Left renal pelvis (tissue), 4 donors: ENCODE data around the gene DPF1. TPM values are rescaled to one million over a fixed set of nuclear protein-coding genes. Genes with fewer than 3 reads are reported as not detected.

Experiments
- DNase-seq, 4 donors: peaks; one replicate each; pipeline ENCODE4 v3.0.0-alpha.2; 2013; ENCODE audit warnings: low read depth in 4 of 4, low spot score in 3 of 4
- polyA plus RNA-seq, 4 donors: library from polyadenylated mRNA; unstranded; fragments of 120-200 nt; gene quantifications; one replicate each; pipeline ENCODE4 v1.2.1, GENCODE V29; 2013; ENCODE audit not compliant: insufficient read length in 4 of 4

The DPF1 gene
- polyA plus RNA-seq, 4 donors: 1.6 to 3.3 (median 1.7) TPM

DNA sequence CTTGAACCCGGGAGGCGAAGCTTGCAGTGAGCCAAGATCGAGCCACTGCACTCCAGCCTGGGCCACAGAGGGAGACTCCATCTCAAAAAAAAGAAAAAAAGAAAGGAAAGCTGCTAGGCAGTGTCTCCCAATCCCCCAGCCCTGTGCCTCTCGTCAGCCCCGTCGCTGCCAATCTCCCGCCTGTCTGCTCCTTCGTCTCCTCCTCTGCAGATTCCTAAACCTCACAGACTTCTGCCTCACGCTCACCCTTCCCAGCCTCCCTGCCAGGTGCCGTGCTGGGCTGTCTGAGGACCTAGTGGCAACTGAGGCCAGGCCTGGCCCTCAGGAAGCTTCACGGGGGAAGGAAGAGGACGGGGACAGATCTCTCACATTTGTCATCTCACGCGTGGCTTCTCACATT is 21.5 kb downstream of the DPF1 start:
- DNase-seq: no peak

DNA sequence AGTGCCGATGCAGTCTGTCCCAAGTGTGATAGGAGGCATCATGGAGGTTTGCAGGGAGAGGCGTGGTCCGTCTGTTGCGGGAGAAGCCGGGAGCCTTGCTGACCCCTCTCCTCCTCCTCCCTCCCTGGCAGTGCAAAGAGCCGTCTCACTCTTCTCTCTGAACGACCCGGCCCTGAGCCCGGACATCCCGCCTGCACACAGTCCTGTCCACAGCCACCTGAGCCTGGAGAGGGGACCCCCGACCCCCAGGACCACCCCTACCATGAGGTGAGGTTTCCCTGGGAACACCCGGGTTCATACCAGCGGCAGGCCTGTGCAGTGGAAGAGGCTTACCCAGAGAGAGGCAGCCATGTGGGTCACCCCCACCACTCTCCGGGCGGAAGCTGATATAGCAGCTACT is 22.3 kb downstream of the DPF1 start:
- no peak for DNase-seq

DNA sequence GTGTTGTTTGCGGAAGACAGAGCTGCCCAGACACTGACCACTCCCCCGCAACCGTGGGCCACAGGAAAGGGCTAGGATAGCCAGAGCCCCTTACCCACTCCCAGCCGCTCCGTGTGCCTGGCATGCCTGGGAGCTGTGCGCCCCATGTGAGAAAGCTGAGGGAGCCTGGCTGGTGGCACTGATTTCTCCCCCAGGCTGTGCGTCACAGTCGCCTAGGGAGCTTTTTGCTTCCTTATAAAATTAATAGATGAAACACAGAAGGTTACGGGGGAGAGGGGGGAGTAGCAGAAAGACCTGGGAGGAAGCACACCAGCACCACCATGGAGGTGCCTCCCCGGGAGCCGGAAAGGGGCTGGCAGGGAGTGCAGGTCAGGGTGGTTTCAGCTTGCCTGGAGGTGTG is 24.7 kb downstream of the DPF1 start:
- no peak for DNase-seq

DNA sequence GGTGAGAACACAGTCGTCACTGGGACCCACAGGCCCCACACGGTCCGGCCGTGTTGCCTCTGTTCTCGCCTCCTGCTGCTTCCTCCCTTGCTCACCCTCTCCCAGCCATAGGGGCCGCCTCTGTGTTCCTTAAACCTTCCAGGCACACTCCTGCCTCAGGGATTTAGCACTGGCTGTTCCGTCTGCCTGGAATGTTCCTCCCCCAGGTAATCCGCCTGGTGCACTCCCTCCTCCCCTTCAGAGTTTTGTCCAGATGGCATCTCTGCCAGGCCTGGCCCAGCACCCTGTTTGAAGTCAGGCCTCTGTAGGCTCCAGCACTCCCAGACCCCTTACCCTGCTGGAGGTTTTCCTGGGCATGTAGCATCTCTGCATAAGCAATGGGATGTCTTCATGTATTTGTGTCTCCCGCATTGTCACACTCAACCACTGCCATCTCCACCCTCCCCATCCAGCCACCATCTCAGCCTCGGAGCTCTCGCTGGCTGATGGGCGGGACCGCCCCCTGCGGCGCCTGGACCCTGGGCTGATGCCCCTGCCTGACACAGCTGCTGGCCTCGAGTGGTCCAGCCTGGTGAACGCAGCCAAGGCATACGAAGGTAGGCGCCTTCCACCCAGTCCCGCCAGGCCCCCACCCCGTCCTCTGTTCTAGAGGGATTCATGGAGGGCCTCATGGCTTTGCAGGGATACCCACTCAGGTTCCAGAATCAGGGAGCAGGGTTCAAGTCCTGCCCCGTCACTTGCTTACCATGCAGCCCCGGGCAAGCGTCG is 25.9 kb downstream of the DPF1 start:
- DNase-seq: no peak

DNA sequence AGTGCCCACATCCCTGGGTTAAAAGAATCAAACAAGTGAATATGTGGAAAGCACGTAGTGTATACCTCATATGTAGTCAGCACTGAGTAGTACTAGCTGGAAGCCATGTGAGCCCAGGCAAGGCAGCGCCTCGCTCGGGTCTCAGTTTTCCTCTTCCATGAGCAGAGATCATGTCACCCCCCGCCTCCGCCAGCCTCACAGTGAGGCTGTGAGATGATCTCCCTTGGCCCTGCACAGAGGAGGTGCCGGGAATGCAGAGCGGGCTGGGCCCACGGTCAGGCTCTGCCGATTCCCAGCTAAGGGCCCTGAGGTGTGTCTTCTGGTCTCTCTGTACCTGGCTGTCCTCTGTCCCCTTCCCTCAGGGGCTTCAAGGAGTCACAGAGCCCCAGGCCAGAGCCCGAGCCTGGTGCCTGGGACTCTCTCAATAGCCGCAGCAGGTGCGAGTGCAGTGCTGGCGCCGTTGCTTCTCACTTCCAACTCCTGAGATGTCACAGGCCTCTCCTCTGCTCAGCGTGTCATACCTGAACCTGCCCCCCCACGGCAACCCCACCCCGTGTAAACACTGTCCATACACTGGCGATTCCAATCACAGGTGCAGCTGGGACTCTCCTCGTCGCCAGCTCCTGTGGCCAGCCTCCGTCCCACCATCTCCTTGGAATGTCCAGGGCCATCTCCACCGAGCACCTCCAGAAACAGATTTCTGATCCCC is 26.9 kb downstream of the DPF1 start:
- no peak for DNase-seq

DNA sequence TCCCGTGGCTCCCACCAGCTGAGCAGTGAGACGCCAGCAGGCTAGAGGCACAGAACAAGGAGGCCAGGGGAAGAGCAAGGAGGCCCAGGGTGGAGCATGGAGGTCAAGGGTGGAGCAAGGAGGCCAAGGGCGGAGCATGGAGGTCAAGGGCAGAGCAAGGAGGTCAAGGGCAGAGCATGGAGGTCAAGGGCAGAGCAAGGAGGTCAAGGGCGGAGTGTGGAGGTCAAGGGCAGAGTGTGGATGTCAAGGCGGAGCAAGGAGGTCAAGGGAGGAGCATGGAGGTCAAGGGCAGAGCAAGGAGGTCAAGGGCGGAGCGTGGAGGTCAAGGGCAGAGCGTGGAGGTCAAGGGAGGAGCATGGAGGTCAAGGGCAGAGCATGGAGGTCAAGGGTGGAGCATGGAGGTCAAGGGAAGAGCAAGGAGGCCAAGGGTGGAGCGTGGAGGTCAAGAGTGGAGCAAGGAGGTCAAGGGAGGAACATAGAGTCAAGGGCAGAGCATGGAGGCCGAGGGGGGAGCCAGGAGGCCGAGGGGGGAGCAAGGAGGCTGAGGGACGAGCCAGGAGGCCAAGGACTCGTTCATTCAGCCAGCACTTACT is 27.7 kb downstream of the DPF1 start:
- DNase-seq: no peak

DNA sequence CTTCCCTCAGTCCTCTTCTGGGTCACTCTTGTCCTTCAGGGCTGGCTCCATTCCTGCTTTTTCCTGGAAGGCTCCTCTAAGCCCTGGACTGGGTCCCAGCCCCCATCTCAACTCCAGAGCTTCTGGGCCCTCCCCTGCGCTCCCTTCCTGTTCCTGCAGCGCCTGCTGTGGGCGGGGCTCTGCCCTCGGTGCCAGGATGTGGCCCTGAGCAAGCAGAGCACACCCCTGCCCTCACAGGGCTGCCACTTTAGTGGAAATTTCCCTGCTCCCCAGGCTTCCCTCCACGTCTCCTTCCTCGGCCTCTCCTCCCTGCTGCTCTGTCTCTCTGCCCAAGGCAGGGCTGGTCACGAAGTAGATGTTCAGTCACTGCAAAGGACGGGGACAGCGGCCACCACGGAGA is 28.8 kb downstream of the DPF1 start:
- DNase-seq: no peak

DNA sequence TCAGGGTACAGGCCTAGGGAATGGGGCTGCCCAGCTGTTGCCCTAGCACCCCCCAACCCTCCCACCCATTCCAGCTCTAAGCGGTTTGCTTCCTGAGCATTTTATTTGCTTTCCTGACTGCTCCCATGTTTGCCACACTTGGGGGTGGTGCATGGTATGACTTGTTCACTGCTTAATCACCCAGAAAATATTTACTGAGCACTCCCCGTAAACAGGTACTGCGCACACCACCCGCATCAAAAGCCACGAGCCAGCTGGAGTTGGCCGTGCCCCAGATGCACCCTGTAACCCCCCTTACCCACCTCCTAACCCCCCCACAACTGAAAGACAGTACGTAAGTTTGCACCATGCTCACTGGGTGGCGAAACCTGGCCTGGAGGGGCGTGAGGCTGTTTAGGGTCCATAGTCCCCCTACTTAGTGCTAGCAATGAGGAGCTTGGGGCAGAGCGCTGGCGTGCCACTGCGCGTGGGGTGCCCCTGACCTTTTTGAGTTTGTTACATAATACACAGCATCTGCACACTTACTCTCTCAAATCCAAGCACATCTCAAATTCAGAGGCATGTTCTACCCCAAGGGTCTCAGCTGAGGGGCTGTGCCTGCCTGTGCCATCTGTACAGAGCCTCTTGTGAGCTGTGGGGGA is 29.8 kb downstream of the DPF1 start:
- no peak for DNase-seq

DNA sequence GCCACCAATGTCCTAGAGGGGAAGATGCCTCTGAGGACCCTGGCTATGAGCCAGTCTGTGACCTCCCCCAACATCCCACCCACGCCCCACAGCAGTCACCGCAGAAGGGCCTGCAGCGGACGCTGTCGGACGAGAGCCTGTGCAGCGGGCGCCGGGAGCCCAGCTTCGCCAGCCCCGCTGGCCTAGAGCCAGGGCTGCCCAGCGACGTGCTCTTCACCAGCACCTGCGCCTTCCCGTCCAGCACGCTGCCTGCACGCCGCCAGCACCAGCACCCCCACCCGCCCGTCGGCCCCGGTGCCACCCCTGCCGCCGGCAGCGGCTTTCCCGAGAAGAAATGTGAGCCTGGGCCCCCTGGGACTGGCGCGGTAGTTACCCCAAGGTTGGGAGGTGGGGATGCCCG is 30.6 kb downstream of the DPF1 start:
- DNase-seq: no peak

DNA sequence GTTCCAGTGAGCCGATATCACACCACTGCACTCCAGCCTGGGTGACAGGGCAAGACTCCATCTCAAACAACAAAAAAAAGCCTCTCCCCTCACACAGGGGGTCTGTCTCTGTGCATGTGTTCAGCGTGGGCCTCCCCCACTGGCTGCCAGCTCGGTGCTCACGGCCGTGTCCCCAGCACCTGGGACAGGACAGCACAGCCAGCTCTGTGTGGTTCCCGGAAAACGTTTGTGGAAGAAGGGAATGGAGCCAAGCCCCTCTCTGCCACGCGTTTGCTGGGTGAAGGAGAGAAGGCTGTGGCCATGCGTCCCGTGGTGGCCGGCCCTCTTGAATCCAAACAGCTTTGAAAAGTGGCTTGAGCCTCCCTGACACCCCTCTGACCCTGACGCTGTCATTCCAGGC is 32.3 kb downstream of the DPF1 start:
- DNase-seq: no peak

DNA sequence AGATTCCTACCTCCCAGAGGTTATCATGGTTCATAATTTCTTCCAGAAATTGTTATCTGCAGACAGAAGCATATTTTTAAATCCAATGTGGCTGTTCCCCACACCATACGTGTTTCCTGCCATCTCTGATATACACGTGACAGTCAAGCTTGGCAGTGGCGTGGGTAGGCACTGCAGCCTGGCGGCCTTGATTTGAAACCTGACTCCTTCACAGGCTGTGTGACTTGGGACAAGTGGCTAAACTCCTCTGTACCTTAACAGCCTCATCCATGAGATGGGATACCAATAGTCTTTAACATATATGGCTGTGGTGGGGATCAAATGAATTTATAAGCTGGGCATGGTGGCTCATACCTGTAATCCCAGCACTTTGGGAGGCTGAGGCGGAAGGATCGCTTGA is 33.2 kb downstream of the DPF1 start:
- no peak for DNase-seq

DNA sequence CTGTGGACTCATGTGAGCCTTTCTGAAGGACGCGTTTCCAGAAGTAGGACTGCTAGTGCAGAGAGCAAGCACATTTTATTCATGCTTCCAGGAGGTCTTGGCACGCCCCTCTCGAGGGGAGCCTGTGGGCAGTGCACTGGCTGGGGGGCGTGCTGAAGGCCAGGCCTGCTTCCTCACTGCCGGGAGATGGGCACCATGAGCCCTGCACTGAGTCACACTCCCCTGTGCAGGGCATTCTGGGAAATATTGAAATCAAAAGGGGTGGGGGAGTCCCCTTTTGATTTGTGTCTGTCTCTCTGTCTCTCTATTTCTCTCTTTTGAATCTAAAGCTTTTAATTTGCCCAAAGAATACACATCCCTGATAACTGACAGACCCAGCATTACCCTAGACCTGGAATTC is 34.0 kb downstream of the DPF1 start:
- DNase-seq: no peak

DNA sequence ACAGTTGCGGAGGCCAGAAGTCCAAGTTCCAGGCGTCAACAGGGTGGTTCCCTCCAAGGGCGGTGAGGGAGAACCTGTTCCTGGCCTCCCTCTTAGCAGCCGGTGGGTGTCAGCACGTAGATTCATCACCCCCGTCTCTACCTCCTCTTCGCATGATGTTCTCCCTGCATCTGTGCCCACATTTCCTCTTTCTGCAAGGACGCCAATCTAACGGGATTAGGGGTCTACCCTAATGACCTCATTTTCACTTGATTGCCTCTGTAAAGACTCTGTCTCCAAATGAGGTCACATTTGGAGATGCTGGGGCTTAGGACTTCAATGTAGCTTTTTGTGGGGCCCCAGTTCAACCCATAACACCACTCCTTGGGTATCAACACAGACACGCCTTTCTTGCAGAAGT is 38.5 kb downstream of the DPF1 start:
- DNase-seq: no peak

DNA sequence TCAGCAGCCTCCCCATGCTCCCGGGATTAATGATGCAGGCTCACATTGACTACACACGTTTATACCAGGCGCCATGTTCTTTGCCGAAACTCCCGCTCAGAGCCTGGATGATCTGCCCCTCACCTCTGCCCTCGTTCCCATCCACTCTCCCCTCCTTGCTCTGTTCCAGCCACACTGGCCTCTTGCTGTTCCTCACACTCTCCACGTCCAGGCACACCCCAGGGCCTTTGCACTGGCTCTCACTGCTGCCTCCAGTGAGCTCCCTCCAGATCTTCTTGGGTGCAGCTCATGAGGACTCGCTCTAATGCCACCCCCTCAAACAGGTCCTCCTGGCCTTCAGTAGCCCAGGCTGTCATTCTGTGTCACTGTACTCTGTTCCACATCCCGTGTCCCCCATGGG is 39.2 kb downstream of the DPF1 start:
- no peak for DNase-seq

DNA sequence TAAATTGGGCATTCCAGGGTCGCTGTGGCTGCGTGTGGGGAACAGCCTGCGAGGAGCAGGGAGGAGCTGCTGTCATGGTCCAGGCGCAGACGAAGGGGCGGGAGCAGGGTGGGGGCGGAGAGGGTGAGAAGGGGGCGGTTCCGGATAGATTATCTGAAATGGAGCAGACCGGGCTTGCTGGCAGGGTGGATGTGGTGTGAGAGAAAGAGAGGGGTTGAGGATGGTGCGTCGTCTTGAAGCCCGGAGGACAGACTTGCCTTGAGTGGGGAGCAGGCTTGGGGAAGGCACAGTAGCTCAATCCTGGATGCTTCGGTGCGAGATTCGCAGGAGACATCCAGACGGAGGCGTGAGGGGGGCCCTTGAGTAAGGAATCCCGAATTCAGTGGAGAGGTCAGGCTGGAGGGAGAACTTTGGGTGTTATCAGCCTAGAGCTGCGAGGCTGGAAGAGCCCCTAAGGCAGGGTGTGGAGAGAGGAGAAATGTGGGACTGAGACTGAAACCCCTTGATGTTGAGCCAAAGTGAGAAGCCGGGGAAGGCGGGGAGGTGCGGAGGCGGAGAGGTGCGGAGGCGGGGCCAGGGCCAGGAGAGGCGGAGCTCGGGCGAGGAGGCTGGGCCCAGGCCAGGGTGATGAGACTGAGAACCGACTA is 40.6 kb downstream of the DPF1 start:
- peak in 1 of 4 donors; percentile 4 for DNase-seq

DNA sequence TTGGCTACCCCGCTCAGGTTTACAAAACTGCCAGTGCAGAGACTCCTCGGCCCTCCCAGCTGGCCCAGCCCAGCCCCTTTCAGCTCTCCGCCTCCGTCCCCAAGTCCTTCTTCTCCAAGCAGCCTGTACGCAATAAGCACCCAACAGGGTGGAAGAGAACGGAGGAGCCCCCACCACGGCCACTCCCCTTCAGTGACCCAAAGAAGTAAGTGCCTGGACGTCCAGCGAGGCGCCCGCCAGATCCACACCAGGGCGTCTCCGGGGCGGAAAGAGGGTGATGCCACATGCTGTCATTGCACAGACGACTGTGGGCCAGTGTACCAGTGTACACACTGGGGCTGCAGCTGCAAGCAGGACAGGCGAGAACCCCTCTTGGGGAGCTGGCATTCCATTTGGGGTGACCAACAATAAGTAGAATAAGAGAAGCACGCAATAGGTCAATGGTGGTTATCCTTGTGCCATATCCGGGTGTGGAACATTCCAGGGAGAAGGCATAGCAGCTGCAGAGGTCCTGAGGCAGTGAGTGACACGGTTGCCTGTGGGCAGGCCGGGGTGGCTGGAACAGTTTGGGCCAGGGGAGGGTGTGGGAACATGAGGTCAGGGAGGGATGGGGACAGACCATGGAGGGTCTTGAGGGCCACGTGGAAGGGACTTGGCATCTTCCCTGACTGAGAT is 41.3 kb downstream of the DPF1 start:
- DNase-seq: no peak

DNA sequence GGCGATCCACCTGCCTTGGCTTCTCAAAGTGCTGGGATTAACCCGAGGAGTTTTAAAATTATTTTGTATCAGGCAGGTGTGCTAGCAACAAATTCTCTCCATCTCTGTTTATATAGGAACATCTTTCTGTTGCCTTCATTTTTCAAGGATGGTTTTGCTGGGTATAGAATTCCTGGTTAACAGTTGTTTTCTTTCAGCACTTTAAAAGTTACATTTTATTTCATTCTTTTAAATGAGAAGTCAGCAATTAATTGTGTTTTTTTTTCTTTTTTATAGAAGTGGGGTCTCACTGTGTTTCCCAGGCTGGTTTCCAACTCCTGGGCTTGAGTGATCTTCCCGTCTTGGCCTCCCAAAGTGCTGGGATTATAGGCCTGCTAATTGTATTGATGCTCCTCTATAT is 44.0 kb downstream of the DPF1 start:
- no peak for DNase-seq

DNA sequence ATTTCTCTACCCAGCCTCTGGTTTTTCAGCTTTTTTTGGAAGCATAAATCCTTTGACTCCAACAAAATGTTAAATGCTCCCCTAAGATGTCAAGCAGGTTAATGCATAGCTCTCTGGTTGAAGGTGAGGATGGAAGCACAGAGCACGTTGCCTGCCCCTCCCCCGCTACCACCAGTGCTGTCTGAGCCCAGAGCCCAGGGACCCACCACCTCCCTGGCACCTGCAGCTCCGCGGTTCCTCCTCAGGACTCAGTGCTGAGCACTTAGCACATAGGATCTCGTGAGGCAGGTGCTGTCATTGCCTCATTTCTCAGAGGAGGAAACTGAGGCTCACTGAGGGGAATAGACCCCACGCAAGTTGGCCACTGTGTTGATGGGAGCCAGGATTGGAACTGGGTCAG is 48.6 kb downstream of the DPF1 start:
- DNase-seq: no peak

DNA sequence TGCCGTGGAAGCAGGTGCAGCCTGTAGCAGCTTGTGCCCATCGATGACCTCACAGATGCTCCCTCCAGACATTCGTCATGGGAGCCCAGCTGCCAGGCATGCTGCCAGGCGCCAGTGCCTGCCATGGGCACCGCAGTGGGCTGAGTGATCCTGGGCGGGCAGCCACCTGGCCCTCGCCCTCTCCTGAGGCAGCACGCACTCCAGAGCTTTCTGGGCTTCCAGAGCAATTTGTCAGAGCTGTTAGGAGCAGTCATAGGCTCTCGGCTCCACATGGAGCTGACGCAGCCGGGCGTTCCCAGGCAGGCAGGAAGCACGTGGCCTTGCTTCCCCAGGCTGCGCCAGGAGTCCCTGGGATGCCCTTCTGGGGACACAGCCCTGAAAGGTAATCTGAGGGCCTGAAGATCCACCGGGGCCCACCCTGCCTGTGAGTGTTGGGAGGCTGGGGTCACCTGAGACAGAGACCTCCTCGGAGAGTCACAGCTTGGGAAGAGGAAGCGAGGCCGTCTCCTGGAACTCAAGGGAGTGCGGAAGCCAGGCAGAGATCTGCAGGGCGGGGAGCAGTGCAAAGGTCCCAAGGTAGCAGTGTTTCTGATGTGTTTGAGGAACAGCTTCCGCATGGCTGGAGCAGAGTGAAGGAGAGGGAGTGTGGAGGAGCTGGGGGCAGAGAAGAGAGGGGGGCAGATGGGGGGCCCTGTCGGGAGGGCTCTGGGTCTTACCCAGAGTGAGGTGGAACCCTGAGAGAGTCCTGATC is 50.6 kb downstream of the DPF1 start:
- DNase-seq: no peak

DNA sequence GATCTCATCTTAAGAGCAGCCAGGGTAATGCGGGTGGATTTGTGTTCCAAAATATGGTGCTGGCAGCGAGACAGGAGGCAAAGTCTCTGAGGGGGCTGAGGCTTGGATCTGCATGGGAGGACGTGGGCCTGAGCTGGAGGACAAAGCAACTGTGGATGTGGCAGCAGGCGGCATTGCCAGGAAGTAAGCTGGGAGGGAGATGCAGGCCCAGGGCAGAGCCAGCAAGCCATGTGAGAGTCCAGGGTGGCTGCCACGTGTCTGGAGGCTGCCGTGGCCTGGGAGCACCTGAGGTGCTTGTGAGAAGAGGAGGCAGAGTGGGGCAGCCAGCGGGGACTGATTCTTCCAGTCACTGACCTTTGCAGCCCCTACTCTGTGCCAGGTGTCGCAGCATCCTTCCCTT is 52.0 kb downstream of the DPF1 start:
- DNase-seq: no peak
